GM12801 (cell line): ENCODE data around the gene ELMO1.

Source experiments
- CTCF ChIP-seq: IDR thresholded peaks from one replicate; pipeline ENCODE4 v1.5.1; 2011; ENCODE audit warnings: control low read depth; ENCODE audit not compliant: insufficient read length; ENCODE audit errors: extremely low read depth

Gene ELMO1

GRCh38 chr7:37070031-37070430 is 378.6 kb downstream of the ELMO1 start:
- no peak for TF ChIP-seq CTCF

- no peak for TF ChIP-seq CTCF
Observed at GRCh38 chr7:37069336-37069735, 379.3 kb downstream of the ELMO1 start.

GRCh38 chr7:37068902-37069301 is 379.8 kb downstream of the ELMO1 start:
- no peak for TF ChIP-seq CTCF

GRCh38 chr7:37068038-37068437 is 380.6 kb downstream of the ELMO1 start:
- TF ChIP-seq CTCF: no peak

- TF ChIP-seq CTCF: no peak
Observed at GRCh38 chr7:37065779-37066271, 382.8 kb downstream of the ELMO1 start.

GRCh38 chr7:37062560-37062859 is 386.2 kb downstream of the ELMO1 start:
- TF ChIP-seq CTCF: no peak

- TF ChIP-seq CTCF: no peak
Observed at GRCh38 chr7:37061849-37062559, 386.7 kb downstream of the ELMO1 start.
